ENCODE measurements around the gene MED12L.

The MED12L gene

DNA sequence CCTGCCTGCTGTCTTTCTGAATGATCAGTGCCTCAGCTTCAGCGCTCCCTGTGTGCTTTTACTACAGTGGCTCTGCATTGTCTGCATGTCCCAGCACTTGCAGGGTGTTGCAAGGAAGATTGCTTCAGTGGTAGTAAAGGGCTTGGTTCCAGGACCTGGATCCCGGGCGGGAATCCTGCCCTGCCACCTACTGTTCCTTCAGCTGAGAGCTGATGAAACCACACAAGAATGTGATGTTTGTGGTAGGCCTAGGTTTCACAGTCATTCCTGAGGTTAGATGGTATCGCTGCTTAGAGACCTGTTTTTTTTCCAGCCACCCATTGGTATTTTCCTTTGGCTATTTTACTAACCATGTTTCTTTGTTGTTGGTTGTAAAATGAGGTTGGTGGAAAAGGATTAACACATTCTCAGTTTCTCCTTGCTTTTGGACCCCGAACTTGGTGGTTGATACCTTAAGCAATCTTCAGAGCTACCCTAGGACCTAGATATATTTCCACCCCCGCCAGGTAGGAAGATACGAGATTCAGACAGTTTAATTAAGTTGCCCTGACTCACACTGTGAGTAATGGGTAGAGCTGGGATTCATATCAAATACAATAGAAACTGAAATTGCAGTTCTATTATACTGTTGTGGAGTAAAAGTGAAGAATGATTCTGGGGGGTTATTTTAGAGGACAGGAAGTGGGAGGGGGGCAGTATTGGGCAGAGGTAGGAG, 219.8 kb downstream of the MED12L start:
- no peak for DNase-seq

GRCh38 chr3:151305775-151306151, 220.3 kb downstream of the MED12L start:
- DNase-seq = no peak

- DNase-seq = no peak
Measured at GRCh38 chr3:151306168-151306810, 220.8 kb downstream of the MED12L start.

DNA sequence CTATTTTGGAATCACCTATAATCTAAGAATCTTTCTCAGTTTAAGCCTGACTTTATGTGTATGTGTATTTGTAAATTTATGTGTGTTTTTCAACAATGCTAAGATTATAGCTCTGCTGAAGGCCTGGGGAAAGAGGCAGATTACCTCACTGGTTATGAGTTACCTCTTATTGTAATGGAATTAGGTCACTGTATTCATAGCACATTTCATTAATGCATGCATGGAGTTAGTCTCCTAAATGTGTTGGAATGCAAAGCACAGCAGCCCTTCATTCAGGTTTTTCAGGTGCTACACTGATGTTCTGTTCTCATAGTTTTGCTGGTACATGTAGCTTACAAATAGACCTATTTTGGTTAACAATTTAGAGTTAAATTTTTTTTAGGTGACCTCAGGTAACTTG, 221.7 kb downstream of the MED12L start:
- no peak for DNase-seq

DNA sequence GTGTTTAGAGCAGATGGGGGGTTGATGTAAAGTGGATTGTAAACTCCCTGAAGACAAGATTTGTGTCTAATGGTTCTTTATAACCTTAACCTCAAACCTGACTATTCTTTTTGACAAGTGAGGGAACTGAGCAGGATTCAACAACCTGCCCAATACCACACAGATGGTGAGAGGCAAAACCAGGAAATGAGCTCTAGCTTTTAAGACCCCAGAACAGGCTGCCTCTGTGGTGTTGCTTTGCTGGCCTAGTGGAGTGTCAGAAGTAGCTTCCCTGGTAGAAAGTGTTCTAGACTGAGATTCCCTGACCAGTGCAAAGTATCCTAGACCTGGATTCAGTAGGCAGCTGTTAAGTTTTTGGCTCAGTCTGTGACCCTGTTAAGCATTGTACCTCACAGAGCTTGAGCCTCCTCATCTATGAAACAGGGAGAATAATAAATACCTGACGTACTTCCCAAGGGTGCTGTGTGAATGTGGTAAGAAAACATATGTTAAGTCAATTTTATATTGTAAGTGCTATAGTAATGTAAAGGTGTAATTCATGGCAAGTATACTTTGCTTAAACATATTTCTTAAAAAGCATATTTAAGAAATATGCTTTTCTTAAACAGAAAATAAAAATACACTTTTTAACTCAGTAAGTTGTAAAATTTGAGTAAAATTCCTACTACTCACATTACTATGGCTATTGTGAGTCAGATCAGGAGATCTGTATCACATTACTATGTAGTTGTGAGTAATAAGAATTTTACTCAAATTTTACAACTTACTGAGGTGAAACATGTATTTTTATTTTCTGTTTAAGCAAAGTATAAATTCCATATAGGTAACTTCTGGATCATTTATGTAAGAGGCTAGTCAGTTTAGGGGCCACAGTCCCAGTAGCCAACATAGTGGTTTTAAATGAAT, 222.4 kb downstream of the MED12L start:
- DNase-seq = no peak

- no peak for DNase-seq
Measured at GRCh38 chr3:151309566-151309965, 224.1 kb downstream of the MED12L start.

DNA sequence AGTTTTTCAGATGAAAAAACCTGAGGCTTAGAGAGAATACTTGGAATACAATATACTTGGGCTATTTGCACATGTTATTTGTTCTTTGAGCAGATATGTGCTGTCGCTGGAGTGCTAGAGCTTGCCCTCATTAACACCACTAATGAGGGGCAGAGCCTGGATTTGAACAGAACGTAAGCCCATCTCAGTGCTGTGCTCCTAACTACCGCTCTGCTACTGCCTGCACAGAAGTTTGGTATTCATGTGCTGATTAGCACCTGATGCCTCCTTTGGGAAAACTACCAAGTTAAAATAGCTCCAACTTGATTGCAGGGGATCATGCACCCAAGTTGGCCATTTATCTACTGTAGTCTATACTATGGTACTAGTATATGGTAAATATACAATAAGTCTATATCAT, 227.5 kb downstream of the MED12L start:
- DNase-seq = no peak

- no peak for DNase-seq
Measured at GRCh38 chr3:151314137-151314536, 228.7 kb downstream of the MED12L start.

- no peak for DNase-seq
Measured at GRCh38 chr3:151314593-151314992, 229.1 kb downstream of the MED12L start.

- no peak for DNase-seq
Measured at GRCh38 chr3:151315136-151315535, 229.7 kb downstream of the MED12L start.

DNA sequence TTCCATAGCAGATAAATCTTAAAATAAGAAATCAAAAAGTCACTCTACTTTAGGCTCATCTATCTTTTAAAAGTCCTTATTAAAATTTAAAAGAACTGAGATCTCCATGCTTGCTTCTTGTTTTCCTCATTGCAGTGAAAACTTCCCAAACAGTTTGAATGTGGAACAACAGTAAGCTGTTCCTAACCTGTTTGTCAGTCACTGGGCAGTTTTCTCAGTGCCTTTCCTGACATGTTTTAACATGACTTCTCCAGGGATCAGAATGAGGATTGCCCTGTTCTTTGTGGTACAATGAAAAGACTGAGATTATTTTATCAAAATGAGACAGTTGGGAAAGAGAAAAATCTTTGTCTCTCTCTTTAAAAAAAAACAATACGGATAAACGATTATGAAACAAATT, 230.4 kb downstream of the MED12L start:
- no peak for DNase-seq

GRCh38 chr3:151316267-151316991, 231.0 kb downstream of the MED12L start, which contains the start of gene GPR87:
Gene GPR87, minus strand, starts transcription at chr3:151316820. Its CDS starts 16,720 bp downstream, at chr3:151300100.
- DNase-seq = no peak

DNA sequence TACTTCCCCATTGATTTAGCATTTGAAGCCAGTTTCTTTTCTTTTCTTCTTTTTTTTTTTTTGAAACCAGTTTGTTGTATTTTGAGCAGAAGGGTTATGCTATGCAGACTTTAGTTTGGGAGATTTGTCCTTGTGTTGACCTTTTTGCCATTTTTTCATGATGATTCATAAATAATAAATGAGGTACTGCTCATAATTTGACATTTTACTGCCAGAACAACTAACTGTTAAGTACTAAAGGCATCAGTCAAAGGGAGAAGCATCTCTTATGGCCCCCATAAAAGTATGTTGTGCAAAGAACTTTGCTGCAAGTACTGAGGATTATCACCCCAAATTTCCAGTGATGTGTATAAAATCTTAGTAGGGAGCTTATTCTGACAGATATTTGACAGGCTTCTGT, 232.8 kb downstream of the MED12L start:
- DNase-seq = no peak

DNA sequence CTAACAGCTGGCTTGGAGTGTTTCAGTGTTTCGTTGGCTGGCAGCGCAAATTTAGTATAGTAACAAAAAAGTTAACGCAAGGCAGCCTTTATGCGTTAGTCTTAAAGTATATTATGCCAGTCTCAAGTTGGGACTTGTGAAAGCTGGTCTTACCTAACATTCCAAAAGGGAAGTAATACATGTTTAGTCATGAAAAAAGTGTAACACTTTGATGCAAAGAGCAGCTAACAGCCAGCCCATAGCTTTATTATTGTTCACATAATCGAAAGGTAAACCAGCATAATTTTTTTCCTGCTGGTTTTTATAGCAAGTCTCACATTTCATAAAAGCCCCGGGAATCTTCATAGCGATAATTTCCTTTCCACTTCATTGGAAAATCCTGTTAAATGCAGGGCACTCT, 233.5 kb downstream of the MED12L start:
- no peak for DNase-seq

GRCh38 chr3:151319628-151320027, 234.2 kb downstream of the MED12L start:
- DNase-seq = no peak

GRCh38 chr3:151320131-151320530, 234.7 kb downstream of the MED12L start:
- DNase-seq = no peak

- DNase-seq = no peak
Measured at GRCh38 chr3:151321526-151321925, 236.1 kb downstream of the MED12L start.

DNA sequence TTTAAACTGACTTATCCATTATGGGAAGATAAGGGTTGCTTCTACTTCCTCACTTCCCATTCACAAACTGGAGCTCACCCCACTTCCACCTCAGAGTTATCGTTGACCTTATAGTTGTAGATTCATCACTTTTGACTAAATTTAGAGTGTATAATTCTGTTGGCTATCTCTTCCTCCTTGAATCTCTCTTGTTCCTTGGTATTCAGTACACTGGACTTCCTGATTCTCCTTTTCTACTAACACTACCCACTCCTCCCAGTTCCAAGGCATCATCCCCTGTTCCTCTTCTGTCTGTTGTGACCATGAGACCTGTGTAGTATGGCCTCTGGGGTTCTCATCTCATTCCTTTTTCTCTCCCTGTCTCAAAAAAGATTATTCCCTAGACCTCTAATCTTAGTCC, 237.0 kb downstream of the MED12L start:
- DNase-seq = no peak

DNA sequence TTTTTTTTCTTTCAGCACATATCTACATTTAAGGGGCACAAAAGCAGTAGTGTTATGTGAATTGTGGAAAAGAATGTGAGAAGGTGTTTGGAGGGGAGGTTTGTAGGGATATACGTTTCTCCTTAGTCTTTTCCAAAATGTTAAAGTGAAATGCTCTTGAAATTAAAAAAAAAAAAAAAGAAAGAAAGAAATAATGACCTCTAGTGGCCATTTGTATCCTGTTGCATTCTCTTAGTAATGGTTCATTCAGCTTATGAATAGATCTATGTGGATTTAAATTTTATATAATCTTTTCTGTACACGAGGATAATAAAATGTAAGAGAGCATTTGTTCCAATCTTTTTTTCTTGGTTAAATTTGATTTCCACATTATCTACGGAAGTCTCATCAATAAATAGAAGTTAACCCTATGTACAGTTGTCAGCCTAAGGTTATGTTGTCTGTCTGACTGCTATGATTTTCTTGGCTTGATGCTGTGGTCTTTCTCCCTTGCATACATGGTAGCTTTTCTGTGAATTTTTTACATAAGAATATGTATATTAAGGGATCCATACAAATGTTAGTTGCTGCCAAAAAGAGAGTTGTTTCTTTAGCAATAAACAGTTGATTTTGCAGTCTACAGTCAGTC, 242.2 kb downstream of the MED12L start:
- no peak for DNase-seq

DNA sequence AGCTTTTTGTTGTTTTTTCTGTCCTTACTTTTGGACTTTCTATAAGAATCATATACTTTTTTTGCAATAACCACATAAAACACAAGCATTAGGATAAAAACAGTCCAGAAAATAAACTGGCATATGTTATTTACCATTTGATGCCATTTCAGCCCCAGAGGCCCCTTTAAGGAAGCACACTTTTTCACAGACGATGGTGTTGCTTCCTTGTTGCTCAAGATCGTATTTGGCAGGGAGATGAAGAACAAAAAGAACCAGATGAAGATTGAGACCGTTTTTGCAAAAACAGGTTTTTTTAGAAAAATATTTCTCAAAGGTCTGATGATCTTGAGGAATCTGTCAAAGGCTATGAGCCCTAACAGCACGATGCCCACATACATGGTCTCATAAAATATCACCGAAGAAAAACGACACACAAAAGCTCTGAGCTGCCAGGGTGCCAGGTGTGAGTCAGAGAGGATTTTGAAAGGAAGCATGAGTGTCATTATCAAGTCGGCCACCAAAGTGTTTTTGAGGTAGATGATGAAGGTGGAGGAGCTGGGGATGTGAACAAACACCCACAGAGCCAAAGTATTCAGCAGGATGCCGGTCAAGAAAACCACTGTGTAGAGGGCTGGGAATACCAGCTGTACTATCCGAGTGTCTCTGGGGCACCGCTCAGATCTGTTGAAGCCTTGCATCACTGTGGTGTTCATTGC, 243.0 kb downstream of the MED12L start:
- DNase-seq = no peak

DNA sequence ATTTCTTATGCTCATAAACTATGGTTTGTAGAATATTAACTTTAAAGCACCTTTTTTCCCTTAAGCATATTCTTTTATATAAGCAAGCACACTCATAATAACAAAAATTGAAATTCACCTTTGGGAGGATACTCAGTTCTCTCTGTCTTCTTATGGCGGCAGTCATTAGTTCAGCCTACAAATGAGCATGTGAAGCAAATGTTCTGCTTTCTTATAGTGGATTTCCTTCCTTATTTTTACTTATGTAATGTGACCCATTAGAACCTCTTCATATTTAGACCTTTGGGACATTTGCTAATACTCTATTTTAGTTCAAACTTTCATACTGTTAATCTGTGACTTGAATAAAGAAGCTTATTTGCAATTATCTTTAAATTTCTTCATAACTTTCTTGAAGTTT, 243.9 kb downstream of the MED12L start, which contains the start of gene P2RY13:
Gene P2RY13, minus strand, starts transcription at position 187 of the 400 bp plus-strand sequence. Its CDS starts 21 bp downstream, at position 166.
- DNase-seq = no peak

DNA sequence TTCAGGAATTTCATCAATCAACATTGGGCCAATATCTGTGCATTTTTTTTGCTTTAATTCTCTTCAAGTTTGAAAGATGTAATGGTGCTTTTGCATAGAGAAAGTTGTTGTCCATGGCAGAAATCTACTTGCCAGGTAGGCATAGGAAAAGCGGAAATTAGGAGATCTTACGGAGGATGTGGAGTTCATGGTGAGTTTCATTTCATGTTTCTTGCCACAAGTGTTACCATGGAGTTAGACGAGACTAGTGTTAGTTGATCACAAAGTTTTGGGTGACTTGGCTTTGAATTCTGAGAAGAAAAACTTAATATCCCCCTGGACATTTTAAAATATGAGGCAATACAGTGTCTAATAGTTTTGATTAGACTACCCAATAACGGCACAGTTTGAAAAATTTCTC, 244.9 kb downstream of the MED12L start:
- no peak for DNase-seq

All from DMS 273 treated with DMSO at 0.1 percent for 48 hours (cell line).